Thyroid gland (tissue), 4 donors: ENCODE data around the gene PLA2G2C. TPM values are rescaled to one million over a fixed set of nuclear protein-coding genes. Genes with fewer than 3 reads are reported as not detected.

Experiments
- DNase-seq, 2 donors: peaks; one replicate each; pipeline ENCODE4 v3.0.0-alpha.2; 2019
- H3K27ac ChIP-seq, 3 donors: fragments of 200-600 bp; sonication (generic); 1 replicate in 2 of 3; 2 replicates in 1 of 3; pipeline ENCODE4 v1.5.1; 2016 to 2019; ENCODE audit warnings: mild to moderate bottlenecking in 1 of 3, moderate library complexity in 1 of 3
- H3K27me3 ChIP-seq: fragments of 200-600 bp; sonication (generic); one replicate; pipeline ENCODE4 v1.5.1; 2019
- H3K36me3 ChIP-seq, 2 donors: fragments of 200-600 bp; sonication (generic); one replicate each; pipeline ENCODE4 v1.5.1; 2016 to 2019
- H3K4me1 ChIP-seq, 2 donors: fragments of 200-600 bp; sonication (generic); one replicate each; pipeline ENCODE4 v1.5.1; 2017 to 2019
- H3K4me3 ChIP-seq, 3 donors: fragments of 200-600 bp; sonication (generic); replicated peaks in 1 of 3; 1 replicate in 2 of 3; 2 replicates in 1 of 3; pipeline ENCODE4 v1.5.1; 2016; ENCODE audit warnings: mild to moderate bottlenecking in 1 of 3
- H3K9me3 ChIP-seq: fragments of 200-600 bp; sonication (generic); one replicate; pipeline ENCODE4 v1.5.1; 2017
- POLR2A ChIP-seq, 2 donors: fragments of 450-650 bp; IDR thresholded peaks; one replicate each; pipeline ENCODE4 v1.6.1; 2017; ENCODE audit warnings: antibody characterized with exemption in 2 of 2, mild to moderate bottlenecking in 2 of 2, moderate library complexity in 1 of 2
- WGBS, 2 donors: methylation state at CpG; one replicate each; pipeline ENCODE4 v1.1.5; 2017; 5-methylcytosine and 5-hydroxymethylcytosine counted together
- intact Hi-C: fragments of 100-400 bp; cut with DNase I; formaldehyde crosslinking; loops from one replicate; pipeline ENCODE4 v1.15.1; 2023
- total RNA-seq, 4 donors: library from RNA; depleted of rRNA; stranded (reverse); fragments of >200 nt; gene quantifications; one replicate each; pipeline ENCODE4 v1.2.3, GENCODE V29; 2016
- TF ChIP-seq, protein P1 (sequence below), 6 experiments: fragments of 200-600 bp in 3 of 6; fragments of 450-650 bp in 3 of 6; sonication (generic) in 3 of 6; IDR thresholded peaks; one replicate each; pipeline ENCODE4 v1.5.1; 2016 to 2019; ENCODE audit warnings: antibody characterized with exemption in 6 of 6, mild to moderate bottlenecking in 2 of 6, inconsistent platforms in 1 of 6, moderate library complexity in 1 of 6

PLA2G2C gene
- total RNA-seq, 4 donors from 2014 or later: not detected

- DNase-seq: no peak
- H3K27me3 ChIP-seq: no peaks in the 10 kb centered on the region
- WGBS, 2 donors: 81 to 86% methylated on average over 10 to 13 of the region's 13 CpGs
- TF ChIP-seq POLR2A (IDR thresholded peaks at IDR 0.05): no peak
- TF ChIP-seq, protein P1, sequence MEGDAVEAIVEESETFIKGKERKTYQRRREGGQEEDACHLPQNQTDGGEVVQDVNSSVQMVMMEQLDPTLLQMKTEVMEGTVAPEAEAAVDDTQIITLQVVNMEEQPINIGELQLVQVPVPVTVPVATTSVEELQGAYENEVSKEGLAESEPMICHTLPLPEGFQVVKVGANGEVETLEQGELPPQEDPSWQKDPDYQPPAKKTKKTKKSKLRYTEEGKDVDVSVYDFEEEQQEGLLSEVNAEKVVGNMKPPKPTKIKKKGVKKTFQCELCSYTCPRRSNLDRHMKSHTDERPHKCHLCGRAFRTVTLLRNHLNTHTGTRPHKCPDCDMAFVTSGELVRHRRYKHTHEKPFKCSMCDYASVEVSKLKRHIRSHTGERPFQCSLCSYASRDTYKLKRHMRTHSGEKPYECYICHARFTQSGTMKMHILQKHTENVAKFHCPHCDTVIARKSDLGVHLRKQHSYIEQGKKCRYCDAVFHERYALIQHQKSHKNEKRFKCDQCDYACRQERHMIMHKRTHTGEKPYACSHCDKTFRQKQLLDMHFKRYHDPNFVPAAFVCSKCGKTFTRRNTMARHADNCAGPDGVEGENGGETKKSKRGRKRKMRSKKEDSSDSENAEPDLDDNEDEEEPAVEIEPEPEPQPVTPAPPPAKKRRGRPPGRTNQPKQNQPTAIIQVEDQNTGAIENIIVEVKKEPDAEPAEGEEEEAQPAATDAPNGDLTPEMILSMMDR (IDR thresholded peaks at IDR 0.05): no peak
- H3K9me3 ChIP-seq: no peaks in the 10 kb centered on the region
- intact Hi-C loops: no loop called here
- no peaks in the 10 kb centered on the region for H3K4me1 ChIP-seq
- no peaks in the 10 kb centered on the region for H3K36me3 ChIP-seq
- H3K4me3 ChIP-seq: no peak overlapping the region
- no peak overlapping the region for H3K27ac ChIP-seq
These were observed 44.2 kb downstream of the PLA2G2C start for GRCh38 chr1:20142001-20142710.

DNA sequence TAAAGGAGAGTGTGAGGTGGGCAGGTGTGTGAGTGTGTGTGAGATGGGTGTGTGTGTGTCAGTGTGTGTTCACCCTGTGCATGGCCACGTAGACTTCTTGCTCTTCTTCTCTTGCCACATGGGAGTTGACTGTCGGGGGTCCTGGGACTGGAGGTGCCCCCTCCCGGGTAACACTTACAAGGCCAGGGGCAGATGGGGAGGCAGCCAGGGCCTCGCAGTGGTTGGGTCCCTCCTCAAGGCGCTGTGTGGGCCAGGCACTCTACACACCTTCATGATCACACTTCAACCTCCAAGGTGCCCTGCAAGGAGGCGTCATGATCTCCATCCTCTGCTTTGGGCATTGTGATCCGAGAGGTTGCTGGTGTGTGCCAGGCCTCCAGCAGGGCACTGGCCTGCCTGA, 44.9 kb downstream of the PLA2G2C start:
- Histone ChIP-seq H3K36me3 (no peaks in the 10 kb centered on the region), H3K4me3 (no peak overlapping the region), H3K9me3 (no peaks in the 10 kb centered on the region), H3K4me1 (no peaks in the 10 kb centered on the region), H3K27ac (no peak overlapping the region), H3K27me3 (no peaks in the 10 kb centered on the region)
- no peak for DNase-seq
- WGBS, 2 donors: 86 to 95% methylated on average over 6 to 7 of the region's 7 CpGs
- intact Hi-C loops: no loop called here
- TF ChIP-seq, protein P1 (IDR thresholded peaks at IDR 0.05): no peak
- TF ChIP-seq POLR2A (IDR thresholded peaks at IDR 0.05): no peak

DNA sequence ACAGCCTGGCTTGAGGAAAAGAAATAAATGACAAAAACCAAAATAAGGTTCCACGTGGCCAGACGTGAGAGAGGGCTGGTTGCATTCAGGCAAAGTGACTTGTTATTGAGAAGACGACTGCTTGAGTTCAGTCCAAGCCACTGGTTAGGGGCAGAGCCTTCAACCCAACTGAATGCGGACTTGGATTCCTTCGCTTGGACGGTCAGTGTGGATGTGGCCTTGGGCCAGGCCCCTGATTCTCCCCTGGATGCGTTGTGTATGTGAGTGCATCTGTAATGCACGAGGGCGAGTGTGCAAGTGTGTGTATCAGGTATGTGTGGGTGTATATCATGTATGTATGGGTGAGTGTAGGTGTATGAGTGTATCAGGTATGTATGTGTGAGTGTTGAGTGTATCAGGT, 45.3 kb downstream of the PLA2G2C start:
- no peak for TF ChIP-seq POLR2A (IDR thresholded peaks at IDR 0.05)
- TF ChIP-seq, protein P1 (IDR thresholded peaks at IDR 0.05): no peak
- WGBS, 2 donors: 55 to 58% methylated on average over 9 of the region's 9 CpGs
- DNase-seq: no peak
- intact Hi-C loops: no loop called here
- no peaks in the 10 kb centered on the region for H3K9me3 ChIP-seq
- H3K4me1 ChIP-seq: no peaks in the 10 kb centered on the region
- H3K27me3 ChIP-seq: no peaks in the 10 kb centered on the region
- H3K36me3 ChIP-seq: no peaks in the 10 kb centered on the region
- no peak overlapping the region for H3K27ac ChIP-seq
- no peak overlapping the region for H3K4me3 ChIP-seq

- DNase-seq: no peak
- intact Hi-C loops: no loop called here
- Histone ChIP-seq H3K27me3 (no peaks in the 10 kb centered on the region), H3K27ac (no peak overlapping the region), H3K36me3 (no peaks in the 10 kb centered on the region), H3K4me3 (no peak overlapping the region), H3K4me1 (no peaks in the 10 kb centered on the region), H3K9me3 (no peaks in the 10 kb centered on the region)
- WGBS, 2 donors: 87 to 90% methylated on average over 9 to 12 of the region's 13 CpGs
- TF ChIP-seq, protein P1 (IDR thresholded peaks at IDR 0.05): no peak
- no peak for TF ChIP-seq POLR2A (IDR thresholded peaks at IDR 0.05)
These were observed 46.3 kb downstream of the PLA2G2C start for GRCh38 chr1:20139776-20140612.
